Measurements from ENCODE around the gene PYGB.

PYGB gene

GRCh38 chr20:25310268-25310920 is 62.5 kb downstream of the PYGB start (continued):
- no peak for TF ChIP-seq ZNF19 (tag by site-specific recombination; IDR thresholded peaks at IDR 0.05; ENCODE audit: low read depth)
- TF ChIP-seq YY2 (tag by site-specific recombination; IDR thresholded peaks at IDR 0.05) = no peak
- TF ChIP-seq ZNF394 (tag by site-specific recombination; IDR thresholded peaks at IDR 0.05; ENCODE audit: borderline replicate concordance) = 0 out of 2 replicates have a peak, but pooled peaks have one; percentile 12
- no peak for TF ChIP-seq ZNF341 (tag by site-specific recombination; IDR thresholded peaks at IDR 0.05; ENCODE audit: low read depth)
- no peak for TF ChIP-seq GLI2 (tag by site-specific recombination; IDR thresholded peaks at IDR 0.05; ENCODE audit: borderline replicate concordance, low read depth)
- no peak for TF ChIP-seq ZNF776 (tag by site-specific recombination; IDR thresholded peaks at IDR 0.05; ENCODE audit: borderline replicate concordance)
- no peak for TF ChIP-seq ZNF175 (tag by site-specific recombination; IDR thresholded peaks at IDR 0.05)
- no peak for TF ChIP-seq BCL11B (tag by site-specific recombination; IDR thresholded peaks at IDR 0.05; ENCODE audit: low read depth)
- no peak for TF ChIP-seq ZNF645 (tag by site-specific recombination; IDR thresholded peaks at IDR 0.05)
- peak; percentile 53; the same call in 1 of the 2 replicates for TF ChIP-seq ZBTB17 (tag by site-specific recombination; IDR thresholded peaks at IDR 0.05)
- peak; percentile 19 for TF ChIP-seq KLF1 (tag by site-specific recombination; IDR thresholded peaks at IDR 0.05)
- no peak for TF ChIP-seq ZBTB26 (tag by site-specific recombination; optimal IDR thresholded peaks at IDR 0.05)
- TF ChIP-seq ZNF664 (tag by site-specific recombination; IDR thresholded peaks at IDR 0.05) = no peak
- no peak for TF ChIP-seq ZNF311 (tag by site-specific recombination; IDR thresholded peaks at IDR 0.05; ENCODE audit: borderline replicate concordance)
- no peak for TF ChIP-seq ATF2 (tag by site-specific recombination; IDR thresholded peaks at IDR 0.05; ENCODE audit: low read depth)
- TF ChIP-seq INSM2 (tag by site-specific recombination; IDR thresholded peaks at IDR 0.05) = no peak
- TF ChIP-seq PRDM2 (tag by site-specific recombination; IDR thresholded peaks at IDR 0.05; ENCODE audit: borderline replicate concordance) = no peak
- no peak for TF ChIP-seq ZNF223 (tag by site-specific recombination; IDR thresholded peaks at IDR 0.05)
- TF ChIP-seq ZNF48 (tag by site-specific recombination; IDR thresholded peaks at IDR 0.05) = no peak
- no peak for TF ChIP-seq ZNF248 (tag by site-specific recombination; IDR thresholded peaks at IDR 0.05)
- TF ChIP-seq ZNF629 (tag by site-specific recombination; IDR thresholded peaks at IDR 0.05) = peak; percentile 71
- TF ChIP-seq ELK4 (IDR thresholded peaks at IDR 0.05; ENCODE audit: borderline replicate concordance, low read depth, low read length) = no peak
- TF ChIP-seq ZNF112 (tag by site-specific recombination; IDR thresholded peaks at IDR 0.05) = no peak
- no peak for TF ChIP-seq ZNF785 (tag by site-specific recombination; IDR thresholded peaks at IDR 0.05)
- TF ChIP-seq ZSCAN4 (tag by site-specific recombination; IDR thresholded peaks at IDR 0.05) = no peak
- no peak for TF ChIP-seq ZNF580 (tag by site-specific recombination; IDR thresholded peaks at IDR 0.05)
